ENCODE measurements around the gene PSD. TPM values are rescaled to one million over a fixed set of nuclear protein-coding genes. Genes with fewer than 3 reads are reported as not detected.

Gene PSD
- total and polyA plus RNA-seq, 10 of the 15 experiments (the other 5 are each of a cell fraction or from before 2014, with no cell fraction given): 0.11 to 2.0 (median 0.49) TPM; not detected in 2

GRCh38 chr10:102399217-102400021 lies 19.2 kb downstream of the PSD start (continued):
- TF ChIP-seq CEBPZ (IDR thresholded peaks at IDR 0.05; ENCODE audit: low read depth, low read length) (no peak), TARDBP (IDR thresholded peaks at IDR 0.05; ENCODE audit: borderline replicate concordance) (0 out of 2 replicates have a peak, but pooled peaks have one; percentile 41), PAX8 (IDR thresholded peaks at IDR 0.05) (no peak), HCFC1 (IDR thresholded peaks at IDR 0.05; ENCODE audit: low read length) (peak; percentile 42; the same call in 1 of the 2 replicates), EP300 (IDR thresholded peaks at IDR 0.05; ENCODE audit: borderline replicate concordance in 1 of 2, control insufficient read depth in 1 of 2, low read depth in 2 of 2, low read length in 2 of 2) (no peak), NR2C1 (IDR thresholded peaks at IDR 0.05) (peak; percentile 30; the same call in 1 of the 2 replicates), POLR2AphosphoS5 (IDR thresholded peaks at IDR 0.05; ENCODE audit: low read length) (peak; percentile 73), MYB (IDR thresholded peaks at IDR 0.05; ENCODE audit: borderline replicate concordance, low read depth, low read length) (peak; percentile 55; the same call in 1 of the 2 replicates), DPF2 (IDR thresholded peaks at IDR 0.05) (peak; percentile 63), POLR2AphosphoS2 (IDR thresholded peaks at IDR 0.05; ENCODE audit: low read depth, low read length) (peak; percentile 90), CHD2 (IDR thresholded peaks at IDR 0.05; ENCODE audit: borderline replicate concordance, low read depth, low read length) (peak; percentile 74; the same call in 1 of the 2 replicates), ETV6 (conservative IDR thresholded peaks at IDR 0.05 in 1 of 2, IDR thresholded peaks at IDR 0.05 in 1 of 2; ENCODE audit: borderline replicate concordance in 1 of 2, low read depth in 1 of 2) (peak in 1 of 2 experiments; percentile 62; a peak in 2 of 4 replicates), E2F8 (IDR thresholded peaks at IDR 0.05; ENCODE audit: low read depth, partially characterized antibody) (peak; percentile 32), IKZF1 (conservative IDR thresholded peaks at IDR 0.05) (peak; percentile 76), MXI1 (IDR thresholded peaks at IDR 0.05; ENCODE audit: low read depth, low read length) (peak; percentile 89), PAX5 (IDR thresholded peaks at IDR 0.05; ENCODE audit: borderline replicate concordance, low read depth, low read length) (peak; percentile 36; the same call in 1 of the 2 replicates), SMARCA5 (IDR thresholded peaks at IDR 0.05) (peak; percentile 96), LARP7 (IDR thresholded peaks at IDR 0.05) (peak; percentile 86), TCF12 (IDR thresholded peaks at IDR 0.05; ENCODE audit: low read depth, low read length) (peak; percentile 44; the same call in 1 of the 2 replicates), STAT1 (conservative IDR thresholded peaks at IDR 0.05) (peak; percentile 47; the same call in 1 of the 2 replicates)
- TF ChIP-seq, protein P1, sequence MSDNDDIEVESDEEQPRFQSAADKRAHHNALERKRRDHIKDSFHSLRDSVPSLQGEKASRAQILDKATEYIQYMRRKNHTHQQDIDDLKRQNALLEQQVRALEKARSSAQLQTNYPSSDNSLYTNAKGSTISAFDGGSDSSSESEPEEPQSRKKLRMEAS (IDR thresholded peaks at IDR 0.05; ENCODE audit: low read depth, low read length): peak; percentile 57
- TF ChIP-seq, protein P2, sequence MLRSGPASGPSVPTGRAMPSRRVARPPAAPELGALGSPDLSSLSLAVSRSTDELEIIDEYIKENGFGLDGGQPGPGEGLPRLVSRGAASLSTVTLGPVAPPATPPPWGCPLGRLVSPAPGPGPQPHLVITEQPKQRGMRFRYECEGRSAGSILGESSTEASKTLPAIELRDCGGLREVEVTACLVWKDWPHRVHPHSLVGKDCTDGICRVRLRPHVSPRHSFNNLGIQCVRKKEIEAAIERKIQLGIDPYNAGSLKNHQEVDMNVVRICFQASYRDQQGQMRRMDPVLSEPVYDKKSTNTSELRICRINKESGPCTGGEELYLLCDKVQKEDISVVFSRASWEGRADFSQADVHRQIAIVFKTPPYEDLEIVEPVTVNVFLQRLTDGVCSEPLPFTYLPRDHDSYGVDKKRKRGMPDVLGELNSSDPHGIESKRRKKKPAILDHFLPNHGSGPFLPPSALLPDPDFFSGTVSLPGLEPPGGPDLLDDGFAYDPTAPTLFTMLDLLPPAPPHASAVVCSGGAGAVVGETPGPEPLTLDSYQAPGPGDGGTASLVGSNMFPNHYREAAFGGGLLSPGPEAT (IDR thresholded peaks at IDR 0.05; ENCODE audit: low read depth): 0 out of 2 replicates have a peak, but pooled peaks have one; percentile 37

Measured in GM12878 (cell line).